Measurements from ENCODE around the gene EPDR1. TPM values are rescaled to one million over a fixed set of nuclear protein-coding genes. Genes with fewer than 3 reads are reported as not detected.

Gene EPDR1
- total RNA-seq, 1 donor = 28.1 TPM

DNA sequence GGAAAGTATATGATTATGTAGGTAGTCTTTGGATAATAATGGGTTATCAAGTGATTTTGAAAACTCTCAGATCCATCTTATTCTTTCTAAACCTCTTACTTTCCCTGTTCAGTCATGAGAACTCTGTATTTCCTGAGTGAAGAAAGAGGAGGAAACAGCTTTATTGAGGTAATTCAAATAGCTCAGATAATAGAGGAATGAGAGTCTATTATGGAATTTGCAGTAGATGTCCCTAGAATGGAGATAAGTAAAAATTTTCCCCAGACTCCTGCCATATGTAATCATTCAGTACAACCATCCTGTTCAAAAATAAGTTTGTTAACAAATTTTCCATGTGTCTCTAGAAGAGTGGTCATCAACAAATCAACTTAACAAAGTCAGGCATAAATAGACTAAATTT, 36.4 kb downstream of the EPDR1 start:
- TF ChIP-seq, protein P1, sequence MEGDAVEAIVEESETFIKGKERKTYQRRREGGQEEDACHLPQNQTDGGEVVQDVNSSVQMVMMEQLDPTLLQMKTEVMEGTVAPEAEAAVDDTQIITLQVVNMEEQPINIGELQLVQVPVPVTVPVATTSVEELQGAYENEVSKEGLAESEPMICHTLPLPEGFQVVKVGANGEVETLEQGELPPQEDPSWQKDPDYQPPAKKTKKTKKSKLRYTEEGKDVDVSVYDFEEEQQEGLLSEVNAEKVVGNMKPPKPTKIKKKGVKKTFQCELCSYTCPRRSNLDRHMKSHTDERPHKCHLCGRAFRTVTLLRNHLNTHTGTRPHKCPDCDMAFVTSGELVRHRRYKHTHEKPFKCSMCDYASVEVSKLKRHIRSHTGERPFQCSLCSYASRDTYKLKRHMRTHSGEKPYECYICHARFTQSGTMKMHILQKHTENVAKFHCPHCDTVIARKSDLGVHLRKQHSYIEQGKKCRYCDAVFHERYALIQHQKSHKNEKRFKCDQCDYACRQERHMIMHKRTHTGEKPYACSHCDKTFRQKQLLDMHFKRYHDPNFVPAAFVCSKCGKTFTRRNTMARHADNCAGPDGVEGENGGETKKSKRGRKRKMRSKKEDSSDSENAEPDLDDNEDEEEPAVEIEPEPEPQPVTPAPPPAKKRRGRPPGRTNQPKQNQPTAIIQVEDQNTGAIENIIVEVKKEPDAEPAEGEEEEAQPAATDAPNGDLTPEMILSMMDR (IDR thresholded peaks at IDR 0.05; ENCODE audit: insufficient read depth, low read depth, low read length) = no peak
- no peak for DNase-seq (ENCODE audit: low read depth)

DNA sequence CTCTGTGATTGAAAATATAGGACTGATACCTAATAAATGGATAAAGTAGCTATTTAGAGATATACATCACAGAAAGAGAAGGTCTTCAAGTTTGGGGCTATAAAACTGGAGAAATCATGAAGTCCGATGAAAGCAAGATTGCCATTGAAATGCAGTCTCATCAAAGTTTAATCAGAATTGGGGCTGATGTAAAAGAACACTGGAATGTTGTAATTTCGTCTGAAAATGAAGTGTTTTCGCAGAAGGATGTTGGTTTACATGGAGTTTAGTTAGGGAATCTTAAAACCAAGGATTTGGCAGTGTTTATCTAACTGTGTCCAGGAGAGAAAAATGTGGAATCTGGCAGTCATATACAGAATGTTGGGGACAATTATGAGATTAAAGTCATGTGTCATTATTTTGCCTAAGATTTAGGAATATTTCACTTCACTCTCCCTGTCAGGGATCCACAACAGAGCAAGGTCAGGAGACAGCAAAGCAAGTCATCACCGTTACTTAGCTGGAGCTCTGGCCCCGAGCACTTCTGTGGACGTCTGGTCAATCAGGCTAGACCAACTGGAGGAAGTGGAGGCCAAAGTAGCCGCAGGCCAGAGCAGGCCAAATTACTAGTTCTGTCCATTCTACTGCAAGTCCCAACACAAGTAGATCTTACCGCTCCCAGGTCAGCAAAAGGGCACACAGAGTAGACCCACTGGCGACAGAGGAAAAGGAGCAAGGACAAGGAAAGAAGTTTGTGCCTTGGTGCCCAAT, 37.0 kb downstream of the EPDR1 start:
- no peak for DNase-seq (ENCODE audit: low read depth)
- no peak overlapping the region for H3K4me3 ChIP-seq (ENCODE audit: low read depth, low read length)
- TF ChIP-seq, protein P1 (IDR thresholded peaks at IDR 0.05; ENCODE audit: insufficient read depth, low read depth, low read length) = no peak

More for the DNA sequence above, 36.4 kb downstream of the EPDR1 start:
- H3K4me3 ChIP-seq (ENCODE audit: low read depth, low read length) = no peak overlapping the region

DNA sequence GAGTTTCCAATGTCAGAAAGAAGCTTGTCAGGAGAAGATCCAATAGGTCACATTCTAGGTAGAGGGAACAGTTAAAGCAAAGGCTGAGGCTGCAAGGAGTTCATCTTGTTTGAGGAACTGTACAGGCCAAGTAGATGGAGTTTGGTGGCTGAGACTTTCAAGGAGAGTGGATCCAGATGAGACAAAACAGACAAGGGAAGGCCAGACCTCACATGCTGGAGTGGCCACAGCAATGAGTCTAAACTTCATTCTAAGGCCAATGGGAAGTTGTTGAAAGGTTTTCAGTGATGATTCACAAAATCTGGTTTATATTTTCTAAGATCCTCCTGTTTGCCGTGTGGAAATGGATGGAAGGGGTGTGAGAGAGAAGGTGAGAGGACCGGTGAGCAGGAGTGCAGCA, 40.0 kb downstream of the EPDR1 start:
- TF ChIP-seq, protein P1 (IDR thresholded peaks at IDR 0.05; ENCODE audit: insufficient read depth, low read depth, low read length) = no peak
- H3K4me3 ChIP-seq (ENCODE audit: low read depth, low read length) = no peak overlapping the region
- peak; percentile 13 for DNase-seq (ENCODE audit: low read depth)

DNA sequence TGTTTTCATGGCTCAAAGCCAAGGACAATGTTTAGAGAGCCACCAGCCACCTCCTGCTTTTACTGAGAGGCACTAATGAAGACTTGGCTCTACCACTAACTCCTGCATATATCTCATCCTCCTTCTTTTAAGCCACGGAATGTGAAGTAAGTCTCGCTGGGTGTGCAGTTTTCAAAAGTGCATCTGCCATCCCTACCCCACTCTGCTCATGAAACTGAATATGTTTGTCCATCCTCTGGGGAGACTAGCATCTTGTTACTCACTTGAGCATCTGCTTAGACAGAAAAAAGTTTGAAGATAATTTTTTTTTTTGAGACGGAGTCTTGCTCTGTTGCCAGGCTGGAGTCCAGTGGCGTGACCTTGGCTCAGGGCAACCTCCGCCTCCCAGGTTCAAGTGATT, 40.8 kb downstream of the EPDR1 start:
- no peak for DNase-seq (ENCODE audit: low read depth)
- TF ChIP-seq, protein P1 (IDR thresholded peaks at IDR 0.05; ENCODE audit: insufficient read depth, low read depth, low read length) = no peak
- H3K4me3 ChIP-seq (ENCODE audit: low read depth, low read length) = no peak overlapping the region

DNA sequence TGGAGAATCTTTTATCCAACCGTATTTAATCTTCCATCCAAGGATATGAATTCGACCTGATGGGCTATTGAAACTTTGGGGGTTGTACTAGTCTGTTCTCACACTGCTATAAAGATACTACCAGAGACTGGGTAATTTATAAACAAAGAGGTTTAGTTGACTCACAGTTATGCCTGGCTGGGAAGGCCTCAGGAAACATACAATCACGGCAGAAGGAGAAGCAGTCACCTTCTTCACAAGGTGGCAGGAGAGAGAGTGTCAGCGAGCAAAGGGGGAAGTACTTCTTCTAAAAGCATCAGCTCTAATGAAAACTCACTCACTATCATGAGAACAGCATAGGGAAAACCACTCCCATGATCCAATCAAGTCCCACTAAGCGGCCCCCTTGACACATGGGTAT, 43.8 kb downstream of the EPDR1 start:
- TF ChIP-seq, protein P1 (IDR thresholded peaks at IDR 0.05; ENCODE audit: insufficient read depth, low read depth, low read length) = no peak
- no peak overlapping the region for H3K4me3 ChIP-seq (ENCODE audit: low read depth, low read length)
- DNase-seq (ENCODE audit: low read depth) = no peak

DNA sequence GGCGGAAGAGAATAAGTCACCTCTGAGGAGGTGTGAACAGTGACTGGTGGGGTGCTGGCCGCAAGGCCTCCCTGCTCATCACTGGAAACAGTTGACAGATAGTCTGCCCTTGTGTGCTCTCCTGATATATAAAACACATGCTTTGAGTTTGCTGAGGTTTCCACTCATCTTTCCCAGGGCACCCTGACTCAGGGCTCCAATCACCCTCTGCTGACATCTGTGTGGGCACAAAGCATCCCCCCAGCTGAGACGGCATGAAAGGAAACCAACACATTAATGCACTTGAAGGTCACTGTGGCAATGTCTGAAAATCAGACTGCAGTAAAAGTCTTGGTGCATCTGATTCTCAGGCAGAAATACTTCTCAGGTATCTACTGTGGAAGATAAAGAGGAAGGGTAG, 49.8 kb downstream of the EPDR1 start:
- H3K4me3 ChIP-seq (ENCODE audit: low read depth, low read length) = no peak overlapping the region
- TF ChIP-seq, protein P1 (IDR thresholded peaks at IDR 0.05; ENCODE audit: insufficient read depth, low read depth, low read length) = no peak
- no peak for DNase-seq (ENCODE audit: low read depth)

DNA sequence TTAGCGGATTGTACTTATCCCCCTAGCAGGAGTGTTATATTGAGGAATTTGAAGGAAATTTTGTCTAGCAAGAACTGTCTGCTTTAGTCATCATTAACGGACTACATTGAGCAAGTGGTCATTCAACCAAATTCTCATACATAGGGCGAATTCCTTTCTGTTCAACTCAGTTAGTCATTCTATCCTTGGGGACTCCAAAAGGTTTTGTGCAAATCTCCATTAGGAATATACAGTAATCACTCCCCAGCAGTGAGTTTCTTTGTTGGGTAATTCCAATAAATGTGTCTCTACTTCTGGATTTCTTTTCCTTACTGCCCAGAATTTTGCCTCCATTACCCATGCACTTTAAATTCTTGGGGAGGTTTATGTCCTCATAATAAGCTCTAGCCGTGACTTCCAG, 51.1 kb downstream of the EPDR1 start:
- TF ChIP-seq, protein P1 (IDR thresholded peaks at IDR 0.05; ENCODE audit: insufficient read depth, low read depth, low read length) = no peak
- DNase-seq (ENCODE audit: low read depth) = no peak
- no peak overlapping the region for H3K4me3 ChIP-seq (ENCODE audit: low read depth, low read length)

Data from fibroblast of villous mesenchyme (primary cell).